Liver (tissue), 9 donors: ENCODE results near the gene IGF1R. TPM values are rescaled to one million over a fixed set of nuclear protein-coding genes. Genes with fewer than 3 reads are reported as not detected.

Experiments used
- DNase-seq: peaks from one replicate; pipeline ENCODE4 v3.0.0-alpha.2; 2017; ENCODE audit warnings: low spot score
- H3K27ac ChIP-seq, 2 donors: one replicate each; pipeline ENCODE4 v1.7.0; 2013; ENCODE audit warnings: inconsistent platforms in 2 of 2, low read length in 2 of 2, control low read depth in 1 of 2, low read depth in 1 of 2, mild to moderate bottlenecking in 1 of 2
- H3K27me3 ChIP-seq, 4 donors: one replicate each; pipeline versions ENCODE4 v1.6.1 to v1.7.0; 2013; ENCODE audit warnings: low read length in 3 of 4, inconsistent platforms in 1 of 4, mild to moderate bottlenecking in 1 of 4, moderate library complexity in 1 of 4; ENCODE audit not compliant: control insufficient read depth in 4 of 4, insufficient read depth in 4 of 4
- H3K36me3 ChIP-seq, 4 donors: one replicate each; pipeline versions ENCODE4 v1.6.1 to v1.7.0; 2013; ENCODE audit warnings: low read length in 3 of 4, mild to moderate bottlenecking in 3 of 4, low read depth in 1 of 4, moderate library complexity in 1 of 4; ENCODE audit not compliant: control insufficient read depth in 4 of 4, insufficient read depth in 3 of 4
- H3K4me1 ChIP-seq, 4 donors: one replicate each; pipeline versions ENCODE4 v1.6.1 to v1.7.0; 2013; ENCODE audit warnings: low read length in 3 of 4, mild to moderate bottlenecking in 3 of 4, moderate library complexity in 1 of 4; ENCODE audit not compliant: control insufficient read depth in 4 of 4, insufficient read depth in 4 of 4
- H3K4me3 ChIP-seq, 3 donors: one replicate each; pipeline versions ENCODE4 v1.6.1 to v1.7.0; 2013; ENCODE audit warnings: low read length in 3 of 3, control low read depth in 1 of 3, low read depth in 1 of 3, mild to moderate bottlenecking in 1 of 3
- H3K9ac ChIP-seq, 2 donors: one replicate each; pipeline ENCODE4 v1.7.0; 2013; ENCODE audit warnings: low read length in 2 of 2, mild to moderate bottlenecking in 2 of 2, moderate library complexity in 2 of 2, control low read depth in 1 of 2, low read depth in 1 of 2
- H3K9me3 ChIP-seq, 4 donors: one replicate each; pipeline versions ENCODE4 v1.6.1 to v1.7.0; 2013; ENCODE audit warnings: low read length in 3 of 4; ENCODE audit not compliant: control insufficient read depth in 4 of 4
- ATF3 ChIP-seq: IDR thresholded peaks from 2 replicates; pipeline ENCODE4 v1.6.1; 2016; ENCODE audit warnings: antibody characterized with exemption
- CTCF ChIP-seq: fragments of 150-350 bp; IDR thresholded peaks from 2 replicates; pipeline ENCODE4 v1.5.1; 2017; ENCODE audit warnings: improper control_type of control experiment, low read depth, low read length; ENCODE audit not compliant: missing input control
- EGR1 ChIP-seq, 2 donors: IDR thresholded peaks; 2 replicates each; pipeline ENCODE4 v1.6.1; 2016 to 2018; ENCODE audit warnings: antibody characterized with exemption in 2 of 2, low read depth in 2 of 2
- FOXA1 ChIP-seq: IDR thresholded peaks from 2 replicates; pipeline ENCODE4 v1.6.1; 2016; ENCODE audit warnings: antibody characterized with exemption
- FOXA2 ChIP-seq: IDR thresholded peaks from 2 replicates; pipeline ENCODE4 v1.6.1; 2016; ENCODE audit warnings: antibody characterized with exemption
- GABPA ChIP-seq, 2 donors: IDR thresholded peaks in 1 of 2; conservative IDR thresholded peaks in 1 of 2; 2 replicates each; pipeline ENCODE4 v1.6.1; 2016; ENCODE audit warnings: antibody characterized with exemption in 2 of 2, mild to moderate bottlenecking in 1 of 2, moderate library complexity in 1 of 2
- HNF4A ChIP-seq, 2 donors: conservative IDR thresholded peaks; 2 replicates each; pipeline ENCODE4 v1.6.1; 2016; ENCODE audit warnings: antibody characterized with exemption in 2 of 2, mild to moderate bottlenecking in 2 of 2
- HNF4G ChIP-seq: IDR thresholded peaks from 2 replicates; pipeline ENCODE4 v1.6.1; 2016; ENCODE audit warnings: antibody characterized with exemption
- JUND ChIP-seq, 2 donors: IDR thresholded peaks; 2 replicates each; pipeline ENCODE4 v1.6.1; 2016; ENCODE audit warnings: antibody characterized with exemption in 2 of 2
- MAX ChIP-seq: IDR thresholded peaks from 2 replicates; pipeline ENCODE4 v1.6.1; 2016; ENCODE audit warnings: antibody characterized with exemption
- NR2F2 ChIP-seq: IDR thresholded peaks from 2 replicates; pipeline ENCODE4 v1.6.1; 2016; ENCODE audit warnings: antibody characterized with exemption
- RAD21 ChIP-seq, 2 donors: IDR thresholded peaks; 2 replicates each; pipeline ENCODE4 v1.6.1; 2016; ENCODE audit warnings: antibody characterized with exemption in 2 of 2, mild to moderate bottlenecking in 2 of 2
- REST ChIP-seq: IDR thresholded peaks from 2 replicates; pipeline ENCODE4 v1.6.1; 2016; ENCODE audit warnings: antibody characterized with exemption, mild to moderate bottlenecking
- RXRA ChIP-seq, 2 donors: IDR thresholded peaks; 2 replicates each; pipeline ENCODE4 v1.6.1; 2017 to 2018; ENCODE audit warnings: antibody characterized with exemption in 2 of 2, mild to moderate bottlenecking in 1 of 2
- SP1 ChIP-seq: IDR thresholded peaks from 2 replicates; pipeline ENCODE4 v1.6.1; 2018; ENCODE audit warnings: antibody characterized with exemption, mild to moderate bottlenecking
- TAF1 ChIP-seq: conservative IDR thresholded peaks from 2 replicates; pipeline ENCODE4 v1.6.1; 2016; ENCODE audit warnings: antibody characterized with exemption, mild to moderate bottlenecking
- YY1 ChIP-seq: IDR thresholded peaks from 2 replicates; pipeline ENCODE4 v1.6.1; 2016; ENCODE audit warnings: antibody characterized with exemption, mild to moderate bottlenecking
- ZBTB33 ChIP-seq: IDR thresholded peaks from 2 replicates; pipeline ENCODE4 v1.6.1; 2016; ENCODE audit warnings: antibody characterized with exemption
- WGBS: extraction: QIAGEN DNeasy Blood & Tissue Kit; methylation state at CpG from one replicate; pipeline ENCODE4 v1.1.7; 2013; 5-methylcytosine and 5-hydroxymethylcytosine counted together
- polyA plus RNA-seq, 2 donors: library from polyadenylated mRNA; stranded (reverse) in 1 of 2; unstranded in 1 of 2; fragments of 200-250 nt in 1 of 2; fragments of >200 nt in 1 of 2; fragmentation: Nextera tagmentation in 1 of 2; extraction: Ambion mirVana in 1 of 2; gene quantifications; one replicate each; pipeline versions ENCODE4 v1.2.1 to v1.2.3, GENCODE V29; 2013 to 2015
- total RNA-seq, 2 donors: library from RNA; depleted of rRNA; stranded (reverse); fragments of >200 nt; gene quantifications; one replicate each; pipeline ENCODE4 v1.2.3, GENCODE V29; 2014
- donor health status: healthy.
- donor health status: healthy.
- donor health status: healthy.
- donor health status: healthy.
- donor health status: healthy.

The IGF1R gene
- total and polyA plus RNA-seq, 4 donors: 0.69 to 10.3 (median 3.2) TPM

GRCh38 chr15:98628216-98628615 lies 20.1 kb upstream of the IGF1R start:
- Histone ChIP-seq H3K4me1 (no peaks in the 10 kb centered on the region), H3K9ac (no peak overlapping the region), H3K27ac (no peak overlapping the region), H3K27me3 (peaks cover 0 to 10% (median 3%) of the 10 kb centered on the region in 4 donors), H3K4me3 (no peak overlapping the region), H3K36me3 (no peaks in the 10 kb centered on the region), H3K9me3 (no peaks in the 10 kb centered on the region)
- TF ChIP-seq NR2F2 (no peak), HNF4G (no peak), FOXA2 (no peak), ATF3 (no peak), MAX (no peak), REST (no peak), TAF1 (no peak), EGR1 (IDR thresholded peaks at IDR 0.05; ENCODE audit: low read depth in 2 of 2) (no peak), GABPA (IDR thresholded peaks at IDR 0.05 in 1 of 2, conservative IDR thresholded peaks at IDR 0.05 in 1 of 2) (no peak), RAD21 (IDR thresholded peaks at IDR 0.05) (no peak), YY1 (no peak), JUND (IDR thresholded peaks at IDR 0.05) (no peak), SP1 (no peak), RXRA (IDR thresholded peaks at IDR 0.05) (no peak), FOXA1 (no peak), HNF4A (conservative IDR thresholded peaks at IDR 0.05) (no peak), CTCF (no peak), ZBTB33 (no peak)
- 79% methylated on average over 1 of the region's 1 CpG for WGBS
- no peak for DNase-seq

GRCh38 chr15:98635848-98636247 lies 12.5 kb upstream of the IGF1R start:
- H3K36me3 ChIP-seq: no peaks in the 10 kb centered on the region
- H3K9ac ChIP-seq: no peak overlapping the region
- no peaks in the 10 kb centered on the region for H3K9me3 ChIP-seq
- DNase-seq: no peak
- no peak overlapping the region for H3K4me3 ChIP-seq
- no peaks in the 10 kb centered on the region for H3K4me1 ChIP-seq
- H3K27ac ChIP-seq: no peak overlapping the region
- TF ChIP-seq GABPA (IDR thresholded peaks at IDR 0.05 in 1 of 2, conservative IDR thresholded peaks at IDR 0.05 in 1 of 2) (no peak), ZBTB33 (no peak), RAD21 (IDR thresholded peaks at IDR 0.05) (no peak), RXRA (IDR thresholded peaks at IDR 0.05) (no peak), MAX (no peak), YY1 (no peak), SP1 (no peak), REST (no peak), HNF4G (no peak), TAF1 (no peak), FOXA1 (no peak), NR2F2 (no peak), FOXA2 (no peak)
- 43% methylated on average over 7 of the region's 7 CpGs for WGBS
- H3K27me3 ChIP-seq: peaks cover 0 to 5% (median under 1%) of the 10 kb centered on the region in 4 donors
